Prostate gland (tissue), 2 donors: ENCODE data around the gene DAP.

Experiments
- POLR2A ChIP-seq: fragments of 450-650 bp; IDR thresholded peaks from one replicate; pipeline ENCODE4 v1.6.1; 2016; ENCODE audit warnings: antibody characterized with exemption, mild to moderate bottlenecking
- POLR2AphosphoS5 ChIP-seq: sonication (generic); formaldehyde crosslinking; IDR thresholded peaks from one replicate; pipeline ENCODE4 v1.6.1; 2017; ENCODE audit warnings: antibody characterized with exemption
- TF ChIP-seq, protein P1 (sequence below), 4 experiments: fragments of 200-600 bp in 2 of 4; fragments of 450-650 bp in 2 of 4; sonication (generic) in 2 of 4; IDR thresholded peaks; 1 replicate in 3 of 4; 2 replicates in 1 of 4; pipeline ENCODE4 v1.5.1; 2016 to 2019; ENCODE audit warnings: antibody characterized with exemption in 4 of 4, mild to moderate bottlenecking in 2 of 4, moderate library complexity in 2 of 4

DNA sequence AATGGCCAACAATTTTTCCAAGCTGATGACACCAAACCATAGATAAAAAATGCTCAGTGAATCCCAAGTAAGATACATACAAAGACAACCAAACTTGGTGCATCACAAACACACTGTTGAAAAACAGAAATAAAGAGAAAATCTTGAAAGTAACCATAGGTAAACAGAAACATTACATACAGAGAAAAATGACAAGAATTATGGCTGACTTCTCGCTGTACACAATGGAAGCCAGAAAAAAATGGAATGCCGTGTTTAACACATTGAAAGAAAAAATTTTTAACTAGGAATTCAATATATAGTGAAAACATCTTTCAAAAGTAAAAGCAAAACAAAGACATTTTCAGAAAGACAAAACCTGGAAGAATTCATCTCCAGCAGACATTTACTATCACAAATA lies 20.6 kb downstream of the DAP start:
- TF ChIP-seq POLR2A (no peak), POLR2AphosphoS5 (no peak)
- TF ChIP-seq, protein P1, sequence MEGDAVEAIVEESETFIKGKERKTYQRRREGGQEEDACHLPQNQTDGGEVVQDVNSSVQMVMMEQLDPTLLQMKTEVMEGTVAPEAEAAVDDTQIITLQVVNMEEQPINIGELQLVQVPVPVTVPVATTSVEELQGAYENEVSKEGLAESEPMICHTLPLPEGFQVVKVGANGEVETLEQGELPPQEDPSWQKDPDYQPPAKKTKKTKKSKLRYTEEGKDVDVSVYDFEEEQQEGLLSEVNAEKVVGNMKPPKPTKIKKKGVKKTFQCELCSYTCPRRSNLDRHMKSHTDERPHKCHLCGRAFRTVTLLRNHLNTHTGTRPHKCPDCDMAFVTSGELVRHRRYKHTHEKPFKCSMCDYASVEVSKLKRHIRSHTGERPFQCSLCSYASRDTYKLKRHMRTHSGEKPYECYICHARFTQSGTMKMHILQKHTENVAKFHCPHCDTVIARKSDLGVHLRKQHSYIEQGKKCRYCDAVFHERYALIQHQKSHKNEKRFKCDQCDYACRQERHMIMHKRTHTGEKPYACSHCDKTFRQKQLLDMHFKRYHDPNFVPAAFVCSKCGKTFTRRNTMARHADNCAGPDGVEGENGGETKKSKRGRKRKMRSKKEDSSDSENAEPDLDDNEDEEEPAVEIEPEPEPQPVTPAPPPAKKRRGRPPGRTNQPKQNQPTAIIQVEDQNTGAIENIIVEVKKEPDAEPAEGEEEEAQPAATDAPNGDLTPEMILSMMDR (IDR thresholded peaks at IDR 0.05) = no peak
